ENCODE results near the gene NQO2.

DNA sequence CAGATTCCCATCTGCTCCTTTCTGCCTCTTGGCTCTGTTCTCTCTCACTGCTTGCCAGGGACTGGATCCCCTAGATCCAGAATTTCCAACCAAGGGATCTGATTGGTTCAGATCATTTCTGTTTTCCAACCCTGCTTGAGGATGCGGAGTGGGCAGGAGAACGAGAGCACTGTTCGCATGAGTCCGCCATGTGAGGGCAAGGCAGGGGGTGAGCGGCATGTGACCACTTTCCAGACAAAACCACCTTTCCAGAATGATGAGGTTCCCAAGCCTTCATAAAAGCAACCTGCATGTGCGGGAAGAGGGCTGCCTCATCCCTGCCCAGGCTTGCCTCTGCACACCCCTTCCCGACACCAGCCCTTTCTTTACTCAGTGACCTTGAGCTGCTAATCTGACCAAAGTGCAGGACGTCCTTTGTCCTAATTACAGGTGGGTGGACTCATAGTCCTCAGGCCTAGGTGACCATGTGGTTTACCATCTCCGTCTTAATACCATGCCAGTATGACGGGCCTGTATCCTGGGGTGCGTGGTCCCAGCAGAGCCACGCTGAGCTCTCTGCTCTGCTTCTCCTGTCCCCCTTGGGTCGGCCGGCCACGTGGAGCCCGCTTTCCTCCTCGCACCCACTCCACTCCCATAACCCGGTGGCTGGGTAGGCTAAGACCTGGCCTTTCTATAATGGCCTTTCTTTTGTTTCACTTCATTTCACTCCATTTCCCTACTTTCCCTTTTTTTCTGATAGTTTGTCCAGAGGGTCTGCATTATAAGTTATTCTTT, 14.4 kb downstream of the NQO2 start:
- no peak for TF ChIP-seq CEBPB (IDR thresholded peaks at IDR 0.05)
- TF ChIP-seq, protein P1, sequence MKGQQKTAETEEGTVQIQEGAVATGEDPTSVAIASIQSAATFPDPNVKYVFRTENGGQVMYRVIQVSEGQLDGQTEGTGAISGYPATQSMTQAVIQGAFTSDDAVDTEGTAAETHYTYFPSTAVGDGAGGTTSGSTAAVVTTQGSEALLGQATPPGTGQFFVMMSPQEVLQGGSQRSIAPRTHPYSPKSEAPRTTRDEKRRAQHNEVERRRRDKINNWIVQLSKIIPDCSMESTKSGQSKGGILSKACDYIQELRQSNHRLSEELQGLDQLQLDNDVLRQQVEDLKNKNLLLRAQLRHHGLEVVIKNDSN (IDR thresholded peaks at IDR 0.05), result no peak
- no peak for TF ChIP-seq EP300 (IDR thresholded peaks at IDR 0.05; ENCODE audit: borderline replicate concordance)
- TF ChIP-seq TCF12 (IDR thresholded peaks at IDR 0.05; ENCODE audit: low read depth), result no peak
- TF ChIP-seq RAD21 (IDR thresholded peaks at IDR 0.05; ENCODE audit: low read depth), result no peak
- TF ChIP-seq, protein P2, sequence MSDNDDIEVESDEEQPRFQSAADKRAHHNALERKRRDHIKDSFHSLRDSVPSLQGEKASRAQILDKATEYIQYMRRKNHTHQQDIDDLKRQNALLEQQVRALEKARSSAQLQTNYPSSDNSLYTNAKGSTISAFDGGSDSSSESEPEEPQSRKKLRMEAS (IDR thresholded peaks at IDR 0.05), result no peak
- TF ChIP-seq, protein P3, sequence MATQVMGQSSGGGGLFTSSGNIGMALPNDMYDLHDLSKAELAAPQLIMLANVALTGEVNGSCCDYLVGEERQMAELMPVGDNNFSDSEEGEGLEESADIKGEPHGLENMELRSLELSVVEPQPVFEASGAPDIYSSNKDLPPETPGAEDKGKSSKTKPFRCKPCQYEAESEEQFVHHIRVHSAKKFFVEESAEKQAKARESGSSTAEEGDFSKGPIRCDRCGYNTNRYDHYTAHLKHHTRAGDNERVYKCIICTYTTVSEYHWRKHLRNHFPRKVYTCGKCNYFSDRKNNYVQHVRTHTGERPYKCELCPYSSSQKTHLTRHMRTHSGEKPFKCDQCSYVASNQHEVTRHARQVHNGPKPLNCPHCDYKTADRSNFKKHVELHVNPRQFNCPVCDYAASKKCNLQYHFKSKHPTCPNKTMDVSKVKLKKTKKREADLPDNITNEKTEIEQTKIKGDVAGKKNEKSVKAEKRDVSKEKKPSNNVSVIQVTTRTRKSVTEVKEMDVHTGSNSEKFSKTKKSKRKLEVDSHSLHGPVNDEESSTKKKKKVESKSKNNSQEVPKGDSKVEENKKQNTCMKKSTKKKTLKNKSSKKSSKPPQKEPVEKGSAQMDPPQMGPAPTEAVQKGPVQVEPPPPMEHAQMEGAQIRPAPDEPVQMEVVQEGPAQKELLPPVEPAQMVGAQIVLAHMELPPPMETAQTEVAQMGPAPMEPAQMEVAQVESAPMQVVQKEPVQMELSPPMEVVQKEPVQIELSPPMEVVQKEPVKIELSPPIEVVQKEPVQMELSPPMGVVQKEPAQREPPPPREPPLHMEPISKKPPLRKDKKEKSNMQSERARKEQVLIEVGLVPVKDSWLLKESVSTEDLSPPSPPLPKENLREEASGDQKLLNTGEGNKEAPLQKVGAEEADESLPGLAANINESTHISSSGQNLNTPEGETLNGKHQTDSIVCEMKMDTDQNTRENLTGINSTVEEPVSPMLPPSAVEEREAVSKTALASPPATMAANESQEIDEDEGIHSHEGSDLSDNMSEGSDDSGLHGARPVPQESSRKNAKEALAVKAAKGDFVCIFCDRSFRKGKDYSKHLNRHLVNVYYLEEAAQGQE (IDR thresholded peaks at IDR 0.05; ENCODE audit: low read depth), result no peak
- TF ChIP-seq TAF1 (IDR thresholded peaks at IDR 0.05; ENCODE audit: low read depth), result no peak
- no peak for TF ChIP-seq FOXM1 (IDR thresholded peaks at IDR 0.05; ENCODE audit: borderline replicate concordance, low read depth)
